ENCODE results near the gene CLDN20.

- TF ChIP-seq POLR2A (IDR thresholded peaks at IDR 0.05; ENCODE audit: low read depth, low read length) (no peak), CTCF (conservative IDR thresholded peaks at IDR 0.05; ENCODE audit: low read depth, low read length) (no peak), RAD21 (IDR thresholded peaks at IDR 0.05; ENCODE audit: low read length) (no peak)
- TF ChIP-seq, protein P1, sequence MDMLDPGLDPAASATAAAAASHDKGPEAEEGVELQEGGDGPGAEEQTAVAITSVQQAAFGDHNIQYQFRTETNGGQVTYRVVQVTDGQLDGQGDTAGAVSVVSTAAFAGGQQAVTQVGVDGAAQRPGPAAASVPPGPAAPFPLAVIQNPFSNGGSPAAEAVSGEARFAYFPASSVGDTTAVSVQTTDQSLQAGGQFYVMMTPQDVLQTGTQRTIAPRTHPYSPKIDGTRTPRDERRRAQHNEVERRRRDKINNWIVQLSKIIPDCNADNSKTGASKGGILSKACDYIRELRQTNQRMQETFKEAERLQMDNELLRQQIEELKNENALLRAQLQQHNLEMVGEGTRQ (IDR thresholded peaks at IDR 0.05; ENCODE audit: low read depth, low read length), result no peak
Observed at GRCh38 chr6:155306958-155307357, 43.1 kb downstream of the CLDN20 start.

All from IMR-90 (cell line).